GM18873 (cell line): ENCODE data around the gene ITIH5.

Source experiments
- ATAC-seq: cut with Tn5 transposase; IDR thresholded peaks from one replicate; pipeline ENCODE4 v1.9.1; 2021; ENCODE audit warnings: mild to moderate bottlenecking, moderate library complexity, moderate number of reproducible peaks; ENCODE audit not compliant: unreplicated experiment, low FRiP score

ITIH5 gene

DNA sequence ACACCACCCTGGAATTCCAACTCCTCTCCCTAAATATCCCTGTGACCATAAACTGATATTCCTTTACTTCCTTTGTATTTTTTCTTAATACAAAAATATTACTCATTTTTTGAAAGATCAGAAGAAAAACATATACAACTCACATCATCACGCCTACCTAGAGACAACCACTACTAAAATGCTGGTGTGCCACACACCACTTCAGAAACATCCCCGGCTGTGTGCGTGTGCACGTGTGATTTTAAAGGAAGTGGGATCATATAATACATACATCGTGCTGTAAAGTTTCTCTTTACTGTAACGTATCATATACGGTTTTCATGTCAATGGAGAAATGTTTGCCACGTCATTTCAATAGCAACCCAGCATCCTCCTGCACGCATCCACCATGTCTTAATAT, 76.5 kb downstream of the ITIH5 start:
- no peak for ATAC-seq

DNA sequence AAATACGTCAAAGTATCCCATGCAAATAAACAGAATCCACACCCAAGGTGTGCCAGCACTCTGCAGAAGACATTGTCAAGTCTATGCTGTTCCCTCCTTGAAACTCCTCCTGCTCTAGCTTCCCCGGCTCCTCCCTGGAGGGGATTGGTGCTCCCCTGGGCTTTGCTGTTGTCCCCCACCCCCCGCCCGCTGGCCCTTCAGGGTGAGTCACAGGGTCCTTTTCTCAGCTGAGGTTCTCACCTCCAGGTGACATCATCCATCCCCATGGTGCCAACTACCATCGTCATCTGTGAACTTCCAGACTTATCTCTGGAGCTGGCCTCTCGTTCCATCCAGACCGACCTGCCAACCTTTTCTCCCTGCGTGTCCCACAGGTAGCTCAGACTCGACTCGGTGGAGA, 77.0 kb downstream of the ITIH5 start:
- no peak for ATAC-seq

DNA sequence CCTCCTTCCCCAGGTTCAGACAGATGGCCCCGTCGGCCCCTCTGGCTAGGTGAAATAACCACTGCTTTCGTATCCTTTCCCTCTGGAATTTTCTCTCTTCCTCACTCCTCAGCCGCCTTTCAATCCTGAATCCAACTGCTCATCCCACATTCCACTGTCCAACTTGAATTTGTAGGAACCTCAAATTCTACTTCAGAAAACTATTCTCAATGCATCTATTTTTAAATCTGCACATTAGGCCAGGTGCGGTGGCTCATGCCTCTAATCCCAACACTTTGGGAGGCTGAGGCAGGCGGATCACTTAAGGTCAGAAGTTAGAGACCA, 78.9 kb downstream of the ITIH5 start:
- no peak for ATAC-seq

DNA sequence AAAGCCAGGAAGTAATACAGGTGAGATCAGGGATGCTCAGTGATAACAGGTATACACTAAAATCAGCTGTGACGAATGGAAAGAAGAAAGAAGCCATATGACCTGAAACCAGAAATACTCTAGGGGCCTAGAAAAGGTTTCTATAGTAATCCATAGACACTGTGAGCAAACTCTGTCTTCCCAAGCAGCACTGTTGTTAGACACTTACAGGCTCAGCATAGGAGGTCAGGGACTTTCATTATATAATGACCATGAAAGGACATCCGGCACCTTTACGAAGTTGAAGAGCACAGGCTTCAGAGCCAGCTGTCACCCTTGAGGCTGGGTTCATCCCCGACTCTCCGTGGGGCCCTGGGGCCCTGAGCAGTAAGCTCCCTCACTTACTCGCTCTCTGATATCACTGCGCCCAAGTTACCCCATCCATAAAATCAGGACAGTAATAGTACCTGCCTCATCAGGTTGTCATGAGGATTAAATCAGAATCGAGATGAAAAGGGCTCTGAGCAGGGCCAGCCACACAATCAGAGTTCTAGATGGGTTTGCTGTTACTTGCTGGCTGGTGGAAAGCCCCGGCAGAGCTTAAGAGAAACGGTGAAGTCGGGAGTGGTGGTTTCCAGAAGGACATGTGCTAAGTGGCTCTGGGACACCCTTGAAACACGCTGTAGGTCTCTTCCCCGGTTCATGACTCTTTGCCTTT, 79.5 kb downstream of the ITIH5 start:
- no peak for ATAC-seq

DNA sequence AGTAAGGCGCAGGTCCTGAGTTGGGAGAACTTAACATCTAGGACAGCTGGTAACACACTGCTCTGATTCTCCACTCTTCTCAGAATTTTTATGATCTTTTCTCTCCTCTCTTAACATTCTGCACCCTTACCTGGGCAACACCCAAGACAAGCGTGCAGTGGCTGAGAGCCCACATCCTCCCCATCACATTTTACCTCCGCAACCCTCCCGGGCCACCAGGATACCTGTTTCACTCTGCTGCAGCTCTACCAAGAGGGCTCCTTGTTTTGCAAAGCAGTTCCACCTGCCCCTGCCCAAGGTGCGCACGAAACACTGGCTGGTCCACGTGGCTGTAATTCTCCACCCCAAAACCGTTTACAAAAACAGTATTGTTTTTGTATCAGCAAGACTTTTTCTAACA, 81.5 kb downstream of the ITIH5 start:
- ATAC-seq: no peak

DNA sequence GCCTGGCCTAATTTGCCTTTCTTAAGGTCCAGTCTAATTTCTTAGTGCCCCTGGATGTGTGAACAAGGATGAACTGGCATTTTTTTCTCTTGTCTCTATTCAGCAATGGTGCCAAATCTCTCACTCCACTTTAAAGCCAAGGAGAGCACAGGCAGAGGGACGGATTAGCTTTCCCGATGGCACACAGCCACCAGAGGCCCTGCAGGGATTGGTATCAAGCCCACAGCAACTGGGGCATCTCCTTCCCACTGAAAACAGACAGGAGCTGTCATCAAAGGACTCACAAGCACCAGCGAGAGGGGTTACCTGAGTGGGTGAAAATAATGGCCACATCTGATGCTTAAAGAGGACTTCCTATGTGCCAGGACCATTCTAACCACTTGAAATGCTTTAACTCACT, 83.1 kb downstream of the ITIH5 start:
- no peak for ATAC-seq

DNA sequence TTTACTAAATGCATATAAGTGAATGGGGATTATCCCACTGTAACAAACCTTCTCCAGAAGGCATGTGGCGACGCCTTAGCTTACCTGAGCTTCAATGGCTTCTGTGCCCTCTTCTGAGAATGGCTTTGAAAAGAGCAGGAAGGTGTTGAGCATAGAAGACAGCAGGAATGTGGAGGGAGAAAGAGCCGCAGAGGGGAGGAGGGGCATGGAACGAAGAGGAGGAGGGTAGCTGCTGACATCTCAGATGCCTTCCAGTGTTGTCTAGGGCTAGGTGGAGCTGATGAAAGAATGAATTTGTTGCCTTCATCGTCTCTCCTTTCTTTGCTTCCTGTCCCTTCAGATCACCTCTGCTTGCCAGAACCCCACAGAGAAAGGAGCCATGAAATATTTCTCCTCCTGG, 86.2 kb downstream of the ITIH5 start:
- no peak for ATAC-seq

DNA sequence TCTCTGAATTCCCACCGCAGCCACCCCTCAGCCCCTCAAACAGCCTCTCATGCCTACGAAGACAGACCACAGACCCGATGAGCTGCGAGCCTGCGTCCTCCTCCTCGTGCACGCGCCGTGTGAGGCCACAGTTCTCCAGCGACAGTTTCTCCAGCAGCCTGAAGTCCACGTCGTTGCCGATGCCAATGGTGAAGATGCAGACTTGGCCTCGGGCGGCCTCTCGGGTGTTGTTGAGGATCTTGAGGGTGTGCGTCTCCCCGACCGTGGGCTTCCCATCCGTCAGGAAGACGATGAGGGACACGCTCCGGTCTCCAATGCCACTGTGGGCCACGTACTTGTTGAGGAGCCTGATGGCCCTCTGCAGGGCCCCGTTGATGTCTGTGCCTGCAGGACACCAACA, 87.1 kb downstream of the ITIH5 start:
- ATAC-seq: no peak

DNA sequence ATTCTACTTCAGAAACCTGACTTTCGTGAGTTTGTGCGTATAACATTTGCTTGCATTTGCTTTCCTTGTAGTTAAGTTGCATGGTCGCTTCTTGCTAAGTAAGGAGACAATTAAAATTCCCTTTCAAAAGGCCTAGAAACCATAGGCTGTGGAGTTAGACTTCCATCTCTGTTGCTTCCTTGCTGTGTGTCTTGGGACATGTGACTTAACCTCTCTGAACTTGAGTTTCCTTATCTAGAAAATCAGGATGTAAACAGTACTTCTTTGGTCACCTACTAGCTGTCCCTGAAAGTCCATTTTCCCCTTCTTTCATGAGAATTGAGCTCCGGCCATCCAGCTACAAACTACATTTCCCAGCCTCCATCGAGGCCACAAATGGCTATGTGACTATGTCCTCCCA, 89.2 kb downstream of the ITIH5 start:
- no peak for ATAC-seq

DNA sequence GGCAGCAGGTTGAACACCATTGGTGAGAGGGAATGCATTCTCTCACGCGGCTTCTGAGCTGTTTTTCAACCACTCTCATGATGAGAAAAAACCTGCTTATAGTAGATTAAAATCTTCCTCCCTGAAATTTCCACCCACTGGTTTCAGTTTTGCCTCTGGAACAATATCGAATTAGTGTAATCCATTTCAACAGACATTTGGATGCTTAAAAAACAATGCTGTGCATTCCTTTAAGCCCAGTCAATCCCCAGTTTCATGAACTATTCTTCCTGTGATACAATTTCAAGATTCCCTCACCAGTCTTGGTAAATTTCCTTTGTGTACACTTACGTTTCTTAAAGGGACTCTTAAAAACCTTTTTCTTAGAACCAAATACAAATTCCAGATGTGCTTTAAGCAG, 89.6 kb downstream of the ITIH5 start:
- no peak for ATAC-seq

DNA sequence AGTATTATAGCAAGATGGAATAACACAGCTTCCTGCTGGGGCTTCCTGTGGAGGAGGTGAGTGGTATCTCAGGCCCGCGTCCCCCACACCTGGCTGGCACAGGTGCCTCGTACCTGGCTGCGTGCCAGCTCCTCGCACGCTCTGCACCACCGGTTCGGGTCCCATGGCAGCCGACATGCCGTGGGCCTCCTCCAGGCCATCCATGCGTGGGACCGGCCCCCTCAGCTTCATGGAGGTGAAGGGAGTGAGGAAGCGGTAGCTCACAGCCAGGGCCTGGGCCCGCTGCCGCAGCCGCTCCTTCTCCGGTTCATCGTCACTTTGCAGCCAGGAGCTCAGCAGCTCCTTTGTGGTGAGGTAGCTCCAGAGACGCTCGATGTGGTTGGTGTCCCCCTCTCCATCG, 90.4 kb downstream of the ITIH5 start:
- no peak for ATAC-seq

DNA sequence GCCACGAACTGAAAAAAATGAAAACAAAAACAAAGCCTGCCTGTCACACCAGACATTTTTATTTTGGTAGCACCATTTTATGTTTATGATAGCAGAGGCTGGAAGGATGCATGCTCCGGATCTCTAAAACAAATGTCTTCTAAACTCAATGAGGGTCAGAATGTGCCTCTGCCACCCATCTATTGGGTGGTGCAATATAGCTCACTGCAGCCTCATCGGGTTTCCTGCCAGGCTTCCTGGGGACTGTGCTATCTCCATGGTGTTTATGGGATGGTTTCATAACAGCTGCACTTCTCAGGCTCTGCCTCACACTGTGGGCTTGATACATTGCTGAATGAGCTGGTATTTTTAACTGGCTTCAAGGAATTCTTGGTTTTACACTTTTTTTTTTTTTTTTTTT, 94.4 kb downstream of the ITIH5 start:
- ATAC-seq: no peak

DNA sequence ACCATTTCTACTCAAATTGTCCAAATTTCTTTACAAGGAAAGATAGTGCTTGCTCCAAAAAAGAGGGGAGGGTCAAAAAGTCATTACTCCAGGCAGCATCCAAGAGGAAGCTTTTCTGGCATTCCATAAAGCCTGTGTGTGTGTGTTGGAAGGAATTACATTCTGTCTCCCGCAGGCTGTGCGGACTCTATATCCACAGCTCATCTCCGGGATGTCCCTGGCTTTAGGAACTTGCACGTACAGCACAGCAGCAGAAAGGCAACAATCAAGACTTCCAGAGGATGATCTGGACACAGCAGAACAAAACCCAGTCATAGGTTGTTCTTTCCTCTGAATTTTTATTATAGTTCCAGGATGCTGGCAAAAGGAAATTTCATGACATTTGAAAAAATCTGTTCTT, 94.8 kb downstream of the ITIH5 start:
- no peak for ATAC-seq

DNA sequence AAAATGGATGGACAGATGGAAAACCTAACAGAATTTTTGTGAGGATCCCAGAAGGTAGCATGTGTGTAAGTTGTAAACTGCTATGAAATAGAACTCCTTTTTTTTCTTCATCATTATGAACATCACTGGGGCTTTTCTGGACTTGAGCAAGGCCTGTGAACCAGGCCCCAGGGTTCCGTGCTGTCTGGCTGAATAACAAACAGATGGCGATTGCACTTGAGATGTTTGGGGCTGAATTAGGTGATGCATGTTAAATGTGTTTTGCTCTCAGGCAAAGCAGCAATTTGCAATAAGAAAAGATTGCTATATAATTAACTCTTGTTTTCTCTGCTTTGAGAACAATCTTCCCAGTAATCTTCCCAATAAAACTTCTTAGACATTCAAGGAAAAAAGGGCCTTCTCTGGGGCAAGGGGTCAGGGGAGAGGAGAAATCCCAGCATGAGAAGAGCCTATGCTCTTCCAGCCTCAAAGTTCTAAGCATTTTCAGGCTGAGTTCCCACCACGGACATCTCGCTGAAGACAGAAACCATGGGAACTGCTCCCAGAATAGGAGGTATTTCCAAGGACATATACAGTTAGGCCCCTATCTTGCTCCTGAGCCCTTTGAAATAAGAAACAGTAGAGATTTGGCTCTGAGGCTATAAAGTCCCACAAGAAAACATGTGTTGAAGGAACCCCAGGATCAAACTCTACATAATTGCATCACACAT, 98.7 kb downstream of the ITIH5 start:
- no peak for ATAC-seq

DNA sequence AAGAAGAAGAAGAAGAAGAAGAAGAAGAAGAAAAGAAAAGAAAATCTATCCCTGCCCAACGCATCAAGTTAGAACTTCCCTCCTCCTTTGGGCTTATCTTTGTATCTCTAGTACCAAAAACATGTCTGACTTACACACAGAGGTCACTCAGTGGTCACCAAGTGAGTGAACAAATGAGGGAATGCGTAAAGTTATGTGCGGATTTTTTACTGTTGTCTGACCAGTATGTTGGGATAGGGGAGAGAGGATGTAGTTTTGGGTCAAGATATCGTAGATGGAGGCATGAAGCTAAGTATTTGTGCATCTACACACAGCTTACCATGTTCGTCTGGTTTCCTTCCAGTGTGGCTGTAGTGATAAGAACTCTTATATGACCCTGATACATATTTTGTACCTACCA, 99.9 kb downstream of the ITIH5 start:
- ATAC-seq: no peak

DNA sequence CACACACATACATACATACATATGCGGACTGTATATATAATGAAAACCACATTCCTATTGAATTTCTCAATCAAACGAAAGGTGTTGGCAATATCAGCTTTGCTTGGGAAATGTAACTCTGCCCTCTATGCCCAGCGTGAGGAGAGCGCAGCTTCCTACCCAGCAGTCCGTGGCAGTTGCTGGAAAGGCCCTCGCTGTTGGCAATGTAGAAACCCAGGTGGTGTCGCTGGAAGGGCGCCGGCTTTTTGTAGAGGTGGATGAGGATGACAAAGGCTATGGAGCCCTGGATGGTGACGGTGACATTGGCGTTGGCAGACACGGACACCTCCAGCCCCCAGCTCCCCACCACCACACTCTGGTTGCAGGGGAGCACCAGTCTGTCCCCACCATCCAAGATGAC, 100.9 kb downstream of the ITIH5 start:
- no peak for ATAC-seq

DNA sequence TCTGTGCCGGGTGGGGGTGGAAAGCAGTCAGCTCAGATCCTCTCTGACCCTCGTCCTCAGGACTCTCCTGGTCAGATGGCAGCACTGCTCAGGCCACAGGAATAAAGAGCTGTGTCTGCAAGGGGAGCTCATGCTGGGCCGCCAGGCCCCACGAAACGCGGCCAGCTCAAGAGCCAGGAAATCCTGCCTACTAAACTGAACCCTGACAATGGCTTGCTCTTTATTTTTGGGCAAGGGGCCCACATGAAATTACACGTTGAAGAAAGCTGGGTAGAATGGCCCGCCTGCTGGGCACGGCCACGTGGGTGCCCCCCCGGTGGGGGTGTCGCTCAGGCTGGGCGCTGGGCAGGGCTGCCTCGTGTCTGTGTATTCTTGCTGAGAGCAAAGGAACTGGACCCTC, 103.0 kb downstream of the ITIH5 start:
- ATAC-seq: no peak

DNA sequence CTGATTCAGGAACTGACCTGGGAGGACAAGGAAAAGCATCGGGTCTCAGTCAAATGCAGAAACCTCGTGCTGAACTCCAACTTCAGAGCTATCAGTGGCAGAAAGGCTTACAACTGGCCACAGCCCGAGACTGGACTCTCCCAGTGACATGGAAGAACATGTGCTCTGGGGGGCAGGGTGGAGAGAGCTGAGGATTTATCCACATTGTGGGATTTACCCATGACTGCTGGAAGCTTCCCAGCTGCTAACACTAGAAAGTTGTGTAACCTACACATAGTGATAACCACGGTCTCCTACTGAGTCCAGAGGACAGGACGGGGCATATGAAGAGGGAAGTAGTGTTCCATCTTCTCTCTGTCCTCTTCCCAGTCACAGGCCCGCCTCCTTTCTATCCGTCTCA, 103.4 kb downstream of the ITIH5 start:
- ATAC-seq: no peak

DNA sequence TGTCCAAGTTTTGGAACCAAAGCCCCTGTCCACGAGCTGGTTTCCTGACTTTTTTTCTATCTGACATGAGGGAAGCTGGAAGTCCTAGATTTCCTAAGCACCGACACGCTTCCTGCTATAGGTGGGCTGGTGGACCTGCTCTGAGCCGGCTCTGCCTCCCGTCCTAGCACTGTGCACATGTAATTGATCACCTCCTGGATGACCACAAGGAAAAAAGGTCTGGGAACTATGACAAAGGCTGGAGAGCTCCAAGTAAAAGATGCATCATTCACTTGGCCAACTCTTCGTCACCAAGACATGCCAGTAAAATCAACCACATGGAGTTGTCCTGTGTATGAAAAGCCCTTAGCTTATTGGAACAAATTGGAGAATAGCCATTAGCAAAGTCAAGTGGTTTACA, 104.8 kb downstream of the ITIH5 start:
- no peak for ATAC-seq

DNA sequence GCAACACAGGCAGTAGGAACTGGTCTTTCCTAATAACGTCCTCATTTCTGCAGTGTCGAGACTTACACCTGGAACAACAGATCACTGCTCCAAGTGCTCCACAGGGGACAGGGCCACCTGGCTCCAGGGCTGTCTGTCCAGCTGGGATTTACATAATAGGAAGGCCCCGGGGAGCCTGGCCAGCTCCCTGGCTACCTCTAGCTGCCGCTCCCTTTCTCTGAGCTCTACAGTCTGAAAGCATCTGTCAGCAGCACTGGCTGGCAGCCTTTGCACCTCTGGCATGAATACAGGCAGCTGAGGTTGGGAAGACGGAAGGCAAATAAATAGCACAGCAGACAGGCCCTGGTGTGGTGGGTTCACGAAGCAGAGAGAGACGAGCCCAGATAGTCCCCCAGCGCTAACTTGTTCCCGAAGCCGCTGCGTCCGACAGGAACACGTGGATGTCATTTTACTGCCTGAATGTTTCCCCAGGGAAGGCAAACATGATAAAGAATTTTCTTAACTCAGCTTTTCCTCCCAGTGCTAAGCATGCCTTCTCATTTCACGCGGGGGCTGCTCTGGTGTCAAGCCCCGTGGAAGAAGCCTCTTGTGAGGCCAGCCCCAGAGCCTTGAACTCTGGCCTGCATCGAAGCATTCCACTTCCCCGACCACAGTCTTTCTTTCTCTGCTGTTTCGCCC, 105.4 kb downstream of the ITIH5 start:
- ATAC-seq: no peak

DNA sequence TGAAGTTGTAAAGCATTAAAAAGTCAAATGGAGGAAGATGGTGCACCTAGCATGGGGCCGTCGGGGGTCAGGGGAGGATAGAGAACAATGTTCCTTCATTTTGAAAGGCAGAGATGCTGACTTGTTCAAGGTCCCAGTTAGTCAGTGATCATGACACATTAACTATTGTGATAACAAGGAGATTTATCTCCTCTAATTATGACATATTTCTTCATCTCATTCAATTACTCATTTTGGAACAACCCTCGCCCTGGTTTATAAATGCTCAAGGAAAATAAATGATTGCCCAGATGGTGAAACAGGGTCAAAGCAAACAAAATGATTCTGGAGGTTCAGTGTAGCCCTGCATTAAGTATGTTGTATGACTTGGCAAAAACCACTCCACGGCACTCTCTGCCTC, 106.2 kb downstream of the ITIH5 start:
- ATAC-seq: no peak

DNA sequence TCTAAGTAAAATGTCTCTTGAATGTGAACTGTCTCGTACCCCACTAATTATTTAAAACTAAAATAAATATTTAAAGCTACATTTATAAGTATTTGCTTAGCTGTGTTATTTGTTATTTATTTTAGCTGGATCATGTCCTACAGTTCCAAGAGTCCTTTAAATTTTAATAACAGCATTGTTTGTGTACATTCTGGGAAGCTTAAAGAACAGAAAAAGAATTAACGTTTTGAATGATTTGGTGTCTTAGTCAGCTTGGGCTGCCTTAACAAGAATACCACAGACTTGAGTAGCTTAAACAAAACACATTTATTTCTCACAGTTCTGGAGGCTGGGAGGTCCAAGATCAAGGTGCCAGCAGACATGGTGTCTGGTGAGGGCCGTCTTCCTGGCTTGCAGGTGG, 107.4 kb downstream of the ITIH5 start:
- ATAC-seq: no peak
